SK-N-SH treated with all-trans-retinoic acid at 6 μM for 48 hours (cell line): ENCODE data around the gene NOXO1.
A peak's percentile ranks its signal among the peaks of the same experiment; 100 is the strongest.

Source experiments
- ATAC-seq: fragments of 200-7000 bp; cut with Tn5 transposase; 3 replicates; pipeline ENCODE4 v1.9.1; 2020; ENCODE audit warnings: mild to moderate bottlenecking, moderate library complexity
- ARNTL ChIP-seq: fragments of 450-650 bp; formaldehyde crosslinking; IDR thresholded peaks from 2 replicates; pipeline ENCODE4 v1.5.0; 2020; ENCODE audit warnings: low read depth, mild to moderate bottlenecking, moderate library complexity, borderline replicate concordance
- BACH2 ChIP-seq: fragments of 250-450 bp; sonication (Bioruptor Pico); IDR thresholded peaks from 2 replicates; pipeline ENCODE4 v1.9.0; 2021; ENCODE audit warnings: mild to moderate bottlenecking, borderline replicate concordance
- CSDC2 ChIP-seq: fragments of 250-450 bp; sonication (Bioruptor Pico); IDR thresholded peaks from 2 replicates; pipeline ENCODE4 v1.5.0; 2020; ENCODE audit warnings: mild to moderate bottlenecking, moderate library complexity
- ESRRG ChIP-seq: fragments of 250-450 bp; sonication (Bioruptor Pico); IDR thresholded peaks from 2 replicates; pipeline ENCODE4 v1.6.1; 2021; ENCODE audit warnings: mild to moderate bottlenecking
- OSR1 ChIP-seq: fragments of 250-450 bp; sonication (Bioruptor Pico); IDR thresholded peaks from 2 replicates; pipeline ENCODE4 v1.8.0; 2022; ENCODE audit warnings: moderate library complexity, mild to moderate bottlenecking, inconsistent platforms
- PPARA ChIP-seq: fragments of 250-450 bp; sonication (Bioruptor Pico); IDR thresholded peaks from 2 replicates; pipeline ENCODE4 v1.5.0; 2020; ENCODE audit warnings: mild to moderate bottlenecking, borderline replicate concordance
- RARB ChIP-seq: fragments of 250-450 bp; sonication (Bioruptor Pico); IDR thresholded peaks from 2 replicates; pipeline ENCODE4 v1.8.0; 2021; ENCODE audit warnings: mild to moderate bottlenecking, moderate library complexity
- SNAI2 ChIP-seq: fragments of 250-450 bp; sonication (Bioruptor Pico); IDR thresholded peaks from 2 replicates; pipeline ENCODE4 v1.5.0; 2020; ENCODE audit warnings: mild to moderate bottlenecking, moderate library complexity
- TCF4 ChIP-seq: fragments of 250-450 bp; sonication (Bioruptor Pico); IDR thresholded peaks from 2 replicates; pipeline ENCODE4 v1.8.0; 2021; ENCODE audit warnings: mild to moderate bottlenecking, moderate library complexity, borderline replicate concordance
- TOX ChIP-seq: fragments of 250-450 bp; sonication (Bioruptor Pico); IDR thresholded peaks from 2 replicates; pipeline ENCODE4 v1.8.0; 2021; ENCODE audit warnings: mild to moderate bottlenecking, moderate library complexity, borderline replicate concordance
- ZFP3 ChIP-seq: fragments of 250-450 bp; sonication (Bioruptor Pico); IDR thresholded peaks from 2 replicates; pipeline ENCODE4 v1.5.0; 2020; ENCODE audit warnings: mild to moderate bottlenecking, moderate library complexity
- ZNF565 ChIP-seq: fragments of 450-650 bp; formaldehyde crosslinking; conservative IDR thresholded peaks from 2 replicates; pipeline ENCODE4 v1.5.0; 2020; ENCODE audit warnings: low read depth, mild to moderate bottlenecking, moderate library complexity
- ZNF70 ChIP-seq: fragments of 450-650 bp; formaldehyde crosslinking; IDR thresholded peaks from 2 replicates; pipeline ENCODE4 v1.5.0; 2020; ENCODE audit warnings: mild to moderate bottlenecking, moderate library complexity
- ZNF8 ChIP-seq: fragments of 450-650 bp; formaldehyde crosslinking; IDR thresholded peaks from 2 replicates; pipeline ENCODE4 v1.5.0; 2020; ENCODE audit warnings: mild to moderate bottlenecking, moderate library complexity
- TF ChIP-seq, protein P1 (sequence below): fragments of 250-450 bp; sonication (Bioruptor Pico); IDR thresholded peaks from 2 replicates; pipeline ENCODE4 v1.5.1; 2021; ENCODE audit warnings: mild to moderate bottlenecking, moderate library complexity
- TF ChIP-seq, protein P2 (sequence below): fragments of 250-450 bp; sonication (Bioruptor Pico); IDR thresholded peaks from 2 replicates; pipeline ENCODE4 v1.8.0; 2021; ENCODE audit warnings: low read depth, mild to moderate bottlenecking, moderate library complexity, borderline replicate concordance
- TF ChIP-seq, protein P3 (sequence below): fragments of 250-450 bp; sonication (Bioruptor Pico); IDR thresholded peaks from 2 replicates; pipeline ENCODE4 v1.5.0; 2020; ENCODE audit warnings: mild to moderate bottlenecking, moderate library complexity

NOXO1 gene

DNA sequence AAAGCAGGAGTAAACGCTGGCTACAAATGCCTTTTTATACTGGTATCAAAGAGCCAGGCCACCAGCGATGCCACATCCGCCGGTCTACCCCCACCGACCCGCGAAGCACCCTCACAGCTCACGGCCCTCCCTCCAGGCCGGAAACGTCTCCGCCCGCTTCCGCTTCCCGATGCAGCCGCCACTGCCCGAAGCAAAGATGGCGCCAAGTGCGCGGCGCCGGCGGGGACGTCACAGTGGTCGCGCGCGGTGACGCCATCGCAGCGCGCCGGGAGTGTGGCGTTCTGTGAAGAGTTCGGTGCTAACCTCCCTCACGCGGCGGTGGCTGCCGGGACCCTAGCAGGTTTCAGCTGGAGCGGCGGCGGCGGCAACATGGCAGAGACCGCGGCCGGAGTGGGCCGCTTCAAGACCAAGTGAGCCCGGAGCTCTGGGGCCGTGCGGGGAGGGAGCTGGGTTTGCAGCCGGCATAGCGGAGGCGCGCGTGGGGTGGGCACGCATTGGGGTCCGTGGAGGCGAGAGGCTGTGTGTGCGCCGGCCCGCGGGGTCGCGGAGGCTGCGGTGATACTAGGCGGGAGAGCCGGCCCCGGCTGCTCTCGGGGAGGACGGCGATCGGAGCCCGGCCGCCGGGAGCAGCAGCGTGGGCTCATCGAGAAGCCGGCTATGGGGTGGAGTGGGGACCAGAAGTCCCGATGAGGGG is 9.3 kb downstream of the NOXO1 start, which contains the start of gene TBL3:
Gene TBL3, plus strand, starts transcription at position 258 of the 694 bp plus-strand sequence. Its CDS starts 112 bp downstream, at position 370.
- no peak for TF ChIP-seq ZNF565 (CRISPR knock-in tag)
- no peak for TF ChIP-seq TOX (CRISPR knock-in tag)
- no peak for TF ChIP-seq ARNTL (CRISPR knock-in tag)
- TF ChIP-seq, protein P1, sequence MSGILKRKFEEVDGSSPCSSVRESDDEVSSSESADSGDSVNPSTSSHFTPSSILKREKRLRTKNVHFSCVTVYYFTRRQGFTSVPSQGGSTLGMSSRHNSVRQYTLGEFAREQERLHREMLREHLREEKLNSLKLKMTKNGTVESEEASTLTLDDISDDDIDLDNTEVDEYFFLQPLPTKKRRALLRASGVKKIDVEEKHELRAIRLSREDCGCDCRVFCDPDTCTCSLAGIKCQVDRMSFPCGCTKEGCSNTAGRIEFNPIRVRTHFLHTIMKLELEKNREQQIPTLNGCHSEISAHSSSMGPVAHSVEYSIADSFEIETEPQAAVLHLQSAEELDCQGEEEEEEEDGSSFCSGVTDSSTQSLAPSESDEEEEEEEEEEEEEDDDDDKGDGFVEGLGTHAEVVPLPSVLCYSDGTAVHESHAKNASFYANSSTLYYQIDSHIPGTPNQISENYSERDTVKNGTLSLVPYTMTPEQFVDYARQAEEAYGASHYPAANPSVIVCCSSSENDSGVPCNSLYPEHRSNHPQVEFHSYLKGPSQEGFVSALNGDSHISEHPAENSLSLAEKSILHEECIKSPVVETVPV (CRISPR knock-in tag), result no peak
- TF ChIP-seq ZFP3 (CRISPR knock-in tag), result 0 out of 2 replicates have a peak, but pooled peaks have one; percentile 61
- TF ChIP-seq ZNF8 (CRISPR knock-in tag), result no peak
- TF ChIP-seq CSDC2 (CRISPR knock-in tag), result no peak
- no peak for TF ChIP-seq BACH2 (CRISPR knock-in tag)
- peak; percentile 96 for ATAC-seq

DNA sequence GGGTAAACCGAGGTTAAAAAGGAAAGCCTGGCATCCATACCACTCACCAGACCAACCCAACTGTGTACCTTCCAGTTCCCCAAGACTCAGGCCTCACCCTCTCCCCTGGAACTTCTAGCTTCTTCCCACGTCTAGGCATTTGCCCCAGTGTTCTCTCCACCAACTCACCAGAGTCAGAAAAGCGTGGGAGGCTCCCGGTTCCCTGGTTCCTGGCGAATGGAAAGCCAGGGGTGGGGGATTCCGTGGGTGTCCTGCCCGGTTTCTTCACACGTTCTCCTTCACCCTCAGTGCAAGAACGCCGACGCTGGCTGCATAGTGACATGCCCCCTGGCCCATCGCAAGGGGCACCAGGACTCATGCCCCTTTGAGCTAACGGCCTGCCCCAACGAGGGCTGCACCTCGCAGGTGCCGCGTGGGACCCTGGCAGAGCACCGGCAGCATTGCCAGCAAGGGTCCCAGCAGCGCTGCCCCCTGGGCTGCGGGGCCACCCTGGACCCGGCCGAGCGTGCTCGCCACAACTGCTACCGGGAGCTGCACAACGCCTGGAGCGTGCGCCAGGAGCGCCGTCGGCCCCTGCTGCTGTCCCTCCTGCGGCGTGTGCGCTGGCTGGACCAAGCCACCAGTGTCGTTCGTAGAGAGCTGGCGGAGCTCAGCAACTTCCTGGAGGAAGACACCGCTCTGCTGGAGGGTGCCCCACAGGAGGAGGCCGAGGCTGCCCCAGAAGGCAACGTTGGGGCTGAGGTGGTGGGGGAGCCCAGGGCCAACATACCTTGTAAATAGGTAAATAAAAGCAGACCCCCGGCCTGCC is 12.9 kb downstream of the NOXO1 start:
- TF ChIP-seq CSDC2 (CRISPR knock-in tag), result no peak
- no peak for ATAC-seq

DNA sequence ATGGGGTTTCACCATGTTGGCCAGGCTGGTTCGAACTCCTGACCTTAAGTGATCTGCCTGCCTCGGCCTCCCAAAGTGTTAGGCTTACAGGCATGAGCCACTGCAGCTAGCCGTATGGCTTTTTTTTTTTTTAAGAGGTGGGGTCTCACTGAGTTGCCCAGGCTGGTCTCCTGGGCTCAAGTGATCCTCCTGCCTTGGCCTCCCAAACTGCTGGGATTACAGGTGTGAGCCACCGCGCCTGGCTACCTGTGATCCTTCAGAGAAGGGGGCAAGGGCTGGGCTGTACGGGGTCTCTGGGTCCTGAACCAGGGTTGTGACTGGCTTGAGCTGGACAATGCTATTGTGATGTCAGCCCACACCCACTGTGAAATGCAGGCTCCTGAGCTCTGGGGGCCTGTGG is 14.8 kb downstream of the NOXO1 start, which contains the start of gene RNF151:
Gene RNF151, plus strand, starts transcription at position 397 of the 400 bp plus-strand sequence. CDS start 26 bp downstream, outside the sequence.
- TF ChIP-seq, protein P2, sequence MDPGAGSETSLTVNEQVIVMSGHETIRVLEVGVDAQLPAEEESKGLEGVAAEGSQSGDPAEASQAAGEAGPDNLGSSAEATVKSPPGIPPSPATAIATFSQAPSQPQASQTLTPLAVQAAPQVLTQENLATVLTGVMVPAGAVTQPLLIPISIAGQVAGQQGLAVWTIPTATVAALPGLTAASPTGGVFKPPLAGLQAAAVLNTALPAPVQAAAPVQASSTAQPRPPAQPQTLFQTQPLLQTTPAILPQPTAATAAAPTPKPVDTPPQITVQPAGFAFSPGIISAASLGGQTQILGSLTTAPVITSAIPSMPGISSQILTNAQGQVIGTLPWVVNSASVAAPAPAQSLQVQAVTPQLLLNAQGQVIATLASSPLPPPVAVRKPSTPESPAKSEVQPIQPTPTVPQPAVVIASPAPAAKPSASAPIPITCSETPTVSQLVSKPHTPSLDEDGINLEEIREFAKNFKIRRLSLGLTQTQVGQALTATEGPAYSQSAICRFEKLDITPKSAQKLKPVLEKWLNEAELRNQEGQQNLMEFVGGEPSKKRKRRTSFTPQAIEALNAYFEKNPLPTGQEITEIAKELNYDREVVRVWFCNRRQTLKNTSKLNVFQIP (CRISPR knock-in tag), result no peak
- TF ChIP-seq RARB (CRISPR knock-in tag), result no peak
- TF ChIP-seq, protein P3, sequence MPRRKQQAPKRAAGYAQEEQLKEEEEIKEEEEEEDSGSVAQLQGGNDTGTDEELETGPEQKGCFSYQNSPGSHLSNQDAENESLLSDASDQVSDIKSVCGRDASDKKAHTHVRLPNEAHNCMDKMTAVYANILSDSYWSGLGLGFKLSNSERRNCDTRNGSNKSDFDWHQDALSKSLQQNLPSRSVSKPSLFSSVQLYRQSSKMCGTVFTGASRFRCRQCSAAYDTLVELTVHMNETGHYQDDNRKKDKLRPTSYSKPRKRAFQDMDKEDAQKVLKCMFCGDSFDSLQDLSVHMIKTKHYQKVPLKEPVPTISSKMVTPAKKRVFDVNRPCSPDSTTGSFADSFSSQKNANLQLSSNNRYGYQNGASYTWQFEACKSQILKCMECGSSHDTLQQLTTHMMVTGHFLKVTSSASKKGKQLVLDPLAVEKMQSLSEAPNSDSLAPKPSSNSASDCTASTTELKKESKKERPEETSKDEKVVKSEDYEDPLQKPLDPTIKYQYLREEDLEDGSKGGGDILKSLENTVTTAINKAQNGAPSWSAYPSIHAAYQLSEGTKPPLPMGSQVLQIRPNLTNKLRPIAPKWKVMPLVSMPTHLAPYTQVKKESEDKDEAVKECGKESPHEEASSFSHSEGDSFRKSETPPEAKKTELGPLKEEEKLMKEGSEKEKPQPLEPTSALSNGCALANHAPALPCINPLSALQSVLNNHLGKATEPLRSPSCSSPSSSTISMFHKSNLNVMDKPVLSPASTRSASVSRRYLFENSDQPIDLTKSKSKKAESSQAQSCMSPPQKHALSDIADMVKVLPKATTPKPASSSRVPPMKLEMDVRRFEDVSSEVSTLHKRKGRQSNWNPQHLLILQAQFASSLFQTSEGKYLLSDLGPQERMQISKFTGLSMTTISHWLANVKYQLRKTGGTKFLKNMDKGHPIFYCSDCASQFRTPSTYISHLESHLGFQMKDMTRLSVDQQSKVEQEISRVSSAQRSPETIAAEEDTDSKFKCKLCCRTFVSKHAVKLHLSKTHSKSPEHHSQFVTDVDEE (CRISPR knock-in tag), result no peak
- no peak for TF ChIP-seq SNAI2 (CRISPR knock-in tag)
- no peak for TF ChIP-seq ZNF70
- TF ChIP-seq ARNTL (CRISPR knock-in tag), result no peak
- TF ChIP-seq TCF4, result no peak
- TF ChIP-seq, protein P1 (CRISPR knock-in tag), result no peak
- no peak for TF ChIP-seq ZNF8 (CRISPR knock-in tag)
- TF ChIP-seq, all 23 proteins: peak for 0
- ATAC-seq, result no peak

DNA sequence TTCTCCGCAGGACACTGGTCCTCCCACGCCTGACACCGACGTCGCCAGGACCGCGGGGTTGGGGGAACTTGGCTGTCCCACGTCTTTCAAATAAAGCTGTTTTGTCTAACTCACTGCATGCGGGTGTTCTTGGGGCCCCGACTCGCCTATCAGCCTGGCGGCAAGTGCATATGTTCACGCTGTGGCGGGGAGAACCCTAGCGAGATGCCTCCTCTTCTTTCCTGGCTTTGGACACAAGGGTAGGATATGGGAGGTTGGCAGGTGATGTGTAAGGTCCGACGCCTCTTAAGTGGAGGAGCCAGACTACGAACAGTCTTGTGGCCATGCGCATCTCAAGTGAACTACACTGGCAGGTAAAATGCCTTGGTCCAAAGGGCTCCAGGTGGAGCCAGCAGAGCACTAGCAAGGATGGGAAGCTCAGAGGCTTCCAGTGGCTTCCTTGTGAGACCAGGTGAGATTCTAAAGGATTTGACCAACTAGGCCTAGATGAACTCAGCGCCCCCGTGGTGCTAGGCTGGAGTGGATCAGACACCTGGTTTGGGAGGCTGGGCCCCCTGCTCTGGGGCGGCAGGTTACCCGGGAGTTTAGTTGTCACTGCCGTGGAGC is 15.8 kb downstream of the NOXO1 start:
- TF ChIP-seq OSR1 (CRISPR knock-in tag) (no peak), ZFP3 (CRISPR knock-in tag) (no peak), ZNF8 (CRISPR knock-in tag) (no peak), ESRRG (CRISPR knock-in tag) (no peak), PPARA (CRISPR knock-in tag) (no peak), CSDC2 (CRISPR knock-in tag) (no peak)
- TF ChIP-seq, protein P2 (CRISPR knock-in tag), result no peak
- TF ChIP-seq, all 23 proteins: peak for 0
- ATAC-seq, result no peak
